ENCODE data around the gene SAMD13.

DNA sequence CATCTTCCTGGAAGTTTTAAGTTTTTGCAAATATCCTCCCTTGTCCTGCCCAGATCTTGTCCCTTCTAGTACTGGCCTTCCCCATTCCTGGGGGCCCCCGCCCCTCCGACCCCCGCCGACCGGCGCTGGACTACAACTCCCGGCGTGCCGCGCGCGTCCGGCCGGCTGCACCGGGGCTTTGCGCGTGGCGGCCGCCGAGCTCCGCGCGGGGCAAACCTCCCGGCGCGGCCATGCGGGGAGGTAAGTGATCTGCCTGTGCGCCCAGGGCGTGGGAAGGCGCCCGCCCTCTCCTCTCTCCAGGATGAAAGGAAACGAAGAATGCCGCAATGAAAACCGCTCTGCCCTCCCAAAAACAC lies 3.2 kb upstream of the SAMD13 start:
- TF ChIP-seq POLR2A (IDR thresholded peaks at IDR 0.05), result no peak
- TF ChIP-seq, protein P1, sequence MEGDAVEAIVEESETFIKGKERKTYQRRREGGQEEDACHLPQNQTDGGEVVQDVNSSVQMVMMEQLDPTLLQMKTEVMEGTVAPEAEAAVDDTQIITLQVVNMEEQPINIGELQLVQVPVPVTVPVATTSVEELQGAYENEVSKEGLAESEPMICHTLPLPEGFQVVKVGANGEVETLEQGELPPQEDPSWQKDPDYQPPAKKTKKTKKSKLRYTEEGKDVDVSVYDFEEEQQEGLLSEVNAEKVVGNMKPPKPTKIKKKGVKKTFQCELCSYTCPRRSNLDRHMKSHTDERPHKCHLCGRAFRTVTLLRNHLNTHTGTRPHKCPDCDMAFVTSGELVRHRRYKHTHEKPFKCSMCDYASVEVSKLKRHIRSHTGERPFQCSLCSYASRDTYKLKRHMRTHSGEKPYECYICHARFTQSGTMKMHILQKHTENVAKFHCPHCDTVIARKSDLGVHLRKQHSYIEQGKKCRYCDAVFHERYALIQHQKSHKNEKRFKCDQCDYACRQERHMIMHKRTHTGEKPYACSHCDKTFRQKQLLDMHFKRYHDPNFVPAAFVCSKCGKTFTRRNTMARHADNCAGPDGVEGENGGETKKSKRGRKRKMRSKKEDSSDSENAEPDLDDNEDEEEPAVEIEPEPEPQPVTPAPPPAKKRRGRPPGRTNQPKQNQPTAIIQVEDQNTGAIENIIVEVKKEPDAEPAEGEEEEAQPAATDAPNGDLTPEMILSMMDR (IDR thresholded peaks at IDR 0.05), result no peak
